ENCODE results near the gene SCARF1.

Gene SCARF1

DNA sequence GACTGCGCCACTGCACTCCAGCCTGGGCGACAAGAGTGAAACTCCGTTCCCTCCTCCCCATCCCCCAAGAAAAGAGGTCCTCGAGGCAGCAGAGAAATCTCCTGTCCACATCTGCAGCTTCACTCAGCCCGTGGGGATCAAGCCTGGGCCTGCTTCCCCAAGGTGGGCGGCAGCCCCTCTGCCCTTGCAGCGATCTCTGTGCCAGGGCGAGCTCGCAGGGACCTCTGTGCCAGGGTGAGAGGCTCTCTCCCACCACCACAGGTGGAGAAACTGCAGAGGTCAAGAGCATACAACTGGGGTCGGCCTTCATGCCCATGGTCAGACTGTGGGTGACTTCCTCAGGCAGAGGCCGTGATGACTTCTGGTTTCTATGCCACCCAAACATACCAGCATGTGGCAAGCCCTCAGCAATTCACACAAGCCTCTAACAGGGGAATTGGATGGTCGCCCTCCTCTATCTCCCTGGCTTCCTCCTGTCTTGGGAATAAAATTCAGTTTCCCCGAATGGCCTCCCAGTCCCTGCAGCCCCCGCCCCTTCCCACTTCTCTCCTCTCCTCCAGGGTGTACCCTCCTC lies 22.4 kb downstream of the SCARF1 start:
- in situ Hi-C loops (cut with MboI; ENCODE audit: low pct_unique_long_range_greater_than_20kb, low sequenced_read_pairs, unreplicated experiment) = no loop called here
- DNase-seq (ENCODE audit: low spot score) = no peak
- TF ChIP-seq CTCF (IDR thresholded peaks at IDR 0.05; ENCODE audit: extremely low read depth, insufficient read depth, missing control alignments) = no peak

GRCh38 chr17:1621273-1621954 lies 24.1 kb downstream of the SCARF1 start:
- no peak for TF ChIP-seq CTCF (IDR thresholded peaks at IDR 0.05; ENCODE audit: extremely low read depth, insufficient read depth, missing control alignments)
- in situ Hi-C loops (cut with MboI; ENCODE audit: low pct_unique_long_range_greater_than_20kb, low sequenced_read_pairs, unreplicated experiment) = no loop called here

GRCh38 chr17:1620486-1620885 lies 25.0 kb downstream of the SCARF1 start:
- DNase-seq (ENCODE audit: low spot score) = no peak
- TF ChIP-seq CTCF (IDR thresholded peaks at IDR 0.05; ENCODE audit: extremely low read depth, insufficient read depth, missing control alignments) = no peak
- in situ Hi-C loops (cut with MboI; ENCODE audit: low pct_unique_long_range_greater_than_20kb, low sequenced_read_pairs, unreplicated experiment) = no loop called here

More at GRCh38 chr17:1621273-1621954, 24.1 kb downstream of the SCARF1 start:
- no peak for DNase-seq (ENCODE audit: low spot score)

DNA sequence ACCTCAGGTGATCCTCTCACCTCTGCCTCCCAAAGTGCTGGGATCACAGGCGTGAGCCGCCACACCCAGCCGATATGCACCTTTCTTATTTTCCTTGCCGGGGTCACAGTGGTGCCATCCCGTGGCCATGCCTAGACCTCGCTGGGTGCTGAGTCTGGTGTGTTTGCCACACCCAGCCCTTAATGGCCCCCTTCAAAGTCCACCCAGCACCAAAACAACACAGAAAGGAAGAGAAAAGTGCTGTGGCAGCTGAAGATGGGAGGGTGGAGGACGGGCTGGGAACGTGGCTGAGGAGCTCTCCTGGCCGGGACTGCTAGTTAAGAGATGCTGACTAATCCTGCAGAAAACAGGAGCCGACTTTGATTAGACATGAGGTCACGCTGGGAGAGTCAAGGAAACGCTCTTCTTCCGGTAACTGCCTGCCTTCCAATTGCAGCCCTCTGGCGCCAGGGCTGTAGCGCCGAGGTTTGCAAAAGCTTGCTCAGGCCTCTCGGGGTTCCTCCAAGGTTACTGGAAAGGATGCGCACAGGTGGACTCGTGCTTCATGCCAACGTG lies 27.8 kb downstream of the SCARF1 start:
- DNase-seq (ENCODE audit: low spot score) = no peak
- in situ Hi-C loops (cut with MboI; ENCODE audit: low pct_unique_long_range_greater_than_20kb, low sequenced_read_pairs, unreplicated experiment) = no loop called here
- TF ChIP-seq CTCF (IDR thresholded peaks at IDR 0.05; ENCODE audit: extremely low read depth, insufficient read depth, missing control alignments) = no peak

DNA sequence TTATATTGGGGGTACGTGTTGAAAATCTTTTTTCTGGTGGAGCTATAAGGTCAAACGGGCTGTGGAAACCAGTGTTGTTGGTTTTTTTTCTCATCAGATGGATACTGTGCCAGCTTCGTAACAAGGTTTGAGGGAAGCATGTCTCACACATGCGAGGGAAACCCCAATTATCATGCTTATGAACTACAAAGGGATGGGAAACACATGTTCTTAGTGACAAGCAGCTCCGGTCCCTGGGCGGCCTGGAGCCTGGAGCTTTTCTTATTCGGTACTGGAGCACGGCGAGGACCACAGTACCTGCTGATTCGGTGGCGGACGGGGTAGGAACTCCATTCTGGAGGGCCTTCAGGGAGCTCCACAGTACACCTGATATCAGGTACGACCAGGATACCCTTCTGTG lies 29.4 kb downstream of the SCARF1 start:
- no peak for TF ChIP-seq CTCF (IDR thresholded peaks at IDR 0.05; ENCODE audit: extremely low read depth, insufficient read depth, missing control alignments)
- no peak for DNase-seq (ENCODE audit: low spot score)
- in situ Hi-C loops (cut with MboI; ENCODE audit: low pct_unique_long_range_greater_than_20kb, low sequenced_read_pairs, unreplicated experiment) = no loop called here

- in situ Hi-C loops (cut with MboI; ENCODE audit: low pct_unique_long_range_greater_than_20kb, low sequenced_read_pairs, unreplicated experiment) = no loop called here
- no peak for TF ChIP-seq CTCF (IDR thresholded peaks at IDR 0.05; ENCODE audit: extremely low read depth, insufficient read depth, missing control alignments)
Measured at GRCh38 chr17:1612400-1612799, 33.1 kb downstream of the SCARF1 start.

More at GRCh38 chr17:1612400-1612799, 33.1 kb downstream of the SCARF1 start:
- no peak for DNase-seq (ENCODE audit: low spot score)

All from GM13977 (cell line).